Renal pelvis (tissue), 4 donors: ENCODE results near the gene DTNBP1. TPM values are rescaled to one million over a fixed set of nuclear protein-coding genes. Genes with fewer than 3 reads are reported as not detected.
"Not testable (repeated sequence)": the region's sequence is repeated elsewhere in the genome, so short reads cannot be mapped to it uniquely, and the experiment has no call there.

Experiments
- DNase-seq: peaks from one replicate; pipeline ENCODE4 v3.0.0-alpha.2; 2013
- polyA plus RNA-seq, 3 donors: library from polyadenylated mRNA; unstranded; fragments of 120-200 nt; gene quantifications; one replicate each; pipeline ENCODE4 v1.2.1, GENCODE V29; 2013; ENCODE audit not compliant: insufficient read length in 3 of 3

The DTNBP1 gene
- polyA plus RNA-seq, 3 donors, result 20.7 to 27.5 (median 22.8) TPM

- no peak for DNase-seq
Observed at GRCh38 chr6:15561447-15562199, 101.2 kb downstream of the DTNBP1 start.

- DNase-seq, result no peak
Observed at GRCh38 chr6:15560713-15561112, 102.1 kb downstream of the DTNBP1 start.

GRCh38 chr6:15557174-15557573 is 105.7 kb downstream of the DTNBP1 start:
- no peak for DNase-seq

- no peak for DNase-seq
Observed at GRCh38 chr6:15556711-15557110, 106.1 kb downstream of the DTNBP1 start.

- DNase-seq, result no peak
Observed at GRCh38 chr6:15555101-15556038, 107.5 kb downstream of the DTNBP1 start.

- DNase-seq, result no peak
Observed at GRCh38 chr6:15554728-15555100, 108.1 kb downstream of the DTNBP1 start.

- no peak for DNase-seq
Observed at GRCh38 chr6:15553736-15554294, 109.0 kb downstream of the DTNBP1 start.

- no peak for DNase-seq
Observed at GRCh38 chr6:15553031-15553430, 109.8 kb downstream of the DTNBP1 start.

- DNase-seq, result no peak
Observed at GRCh38 chr6:15551798-15552197, 111.0 kb downstream of the DTNBP1 start.

- no peak for DNase-seq
Observed at GRCh38 chr6:15551262-15551661, 111.6 kb downstream of the DTNBP1 start.

GRCh38 chr6:15550546-15551123 is 112.2 kb downstream of the DTNBP1 start:
- DNase-seq, result no peak

- DNase-seq, result no peak
Observed at GRCh38 chr6:15549371-15549770, 113.5 kb downstream of the DTNBP1 start.

- no peak for DNase-seq
Observed at GRCh38 chr6:15547400-15547799, 115.4 kb downstream of the DTNBP1 start.

- DNase-seq, result no peak
Observed at GRCh38 chr6:15546591-15546990, 116.2 kb downstream of the DTNBP1 start.

- no peak for DNase-seq
Observed at GRCh38 chr6:15544321-15544900, 118.4 kb downstream of the DTNBP1 start.

GRCh38 chr6:15543332-15543917 is 119.4 kb downstream of the DTNBP1 start:
- not testable (repeated sequence) for DNase-seq

GRCh38 chr6:15539722-15540270 is 123.0 kb downstream of the DTNBP1 start:
- DNase-seq, result no peak

- no peak for DNase-seq
Observed at GRCh38 chr6:15538766-15539495, 123.9 kb downstream of the DTNBP1 start.

GRCh38 chr6:15538106-15538505 is 124.7 kb downstream of the DTNBP1 start:
- DNase-seq, result no peak

GRCh38 chr6:15536198-15536955 is 126.5 kb downstream of the DTNBP1 start:
- no peak for DNase-seq
